Thoracic aorta (tissue), 2 donors: Measurements from ENCODE around the gene DNAH8. TPM values are rescaled to one million over a fixed set of nuclear protein-coding genes. Genes with fewer than 3 reads are reported as not detected.

Experiments used
- ATAC-seq: fragments of 150-250 bp; one replicate; pipeline ENCODE4 v1.8.0; 2017; ENCODE audit warnings: low read depth; ENCODE audit not compliant: insufficient number of reproducible peaks, low FRiP score
- DNase-seq: peaks from one replicate; pipeline ENCODE4 v3.0.0-alpha.2; 2020; ENCODE audit warnings: low spot score
- H3K27ac ChIP-seq, 2 donors: fragments of 200-600 bp; sonication (generic); 1 replicate in 1 of 2; 2 replicates in 1 of 2; pipeline ENCODE4 v1.5.1; 2016; ENCODE audit warnings: mild to moderate bottlenecking in 2 of 2, moderate library complexity in 2 of 2
- H3K27me3 ChIP-seq: fragments of 200-600 bp; sonication (generic); replicated peaks from 2 replicates; pipeline ENCODE4 v1.6.0; 2016; ENCODE audit warnings: mild to moderate bottlenecking; ENCODE audit not compliant: insufficient read depth
- H3K36me3 ChIP-seq: fragments of 200-600 bp; sonication (generic); one replicate; pipeline ENCODE4 v1.5.1; 2016
- H3K4me1 ChIP-seq, 2 donors: fragments of 200-600 bp; sonication (generic); 1 replicate in 1 of 2; 2 replicates in 1 of 2; pipeline versions ENCODE4 v1.5.1 to v1.6.0; 2016; ENCODE audit warnings: low read depth in 2 of 2, mild to moderate bottlenecking in 1 of 2; ENCODE audit not compliant: control insufficient read depth in 1 of 2
- H3K4me3 ChIP-seq: fragments of 200-600 bp; sonication (generic); 2 replicates; pipeline ENCODE4 v1.5.1; 2016; ENCODE audit warnings: mild to moderate bottlenecking
- H3K9me3 ChIP-seq: fragments of 200-600 bp; sonication (generic); 2 replicates; pipeline ENCODE4 v1.5.1; 2016
- CTCF ChIP-seq: fragments of 200-600 bp; sonication (generic); IDR thresholded peaks from one replicate; pipeline ENCODE4 v1.5.1; 2019; ENCODE audit warnings: antibody characterized with exemption
- total RNA-seq, 2 donors: library from RNA; depleted of rRNA; stranded (reverse); fragments of >200 nt; gene quantifications; one replicate each; pipeline versions ENCODE4 v1.1.0 to v1.2.3, GENCODE V29; 2016

DNAH8 gene
- total RNA-seq, result under 1 TPM in 1 of 2 donors, not detected in 1; 0.14 TPM

DNA sequence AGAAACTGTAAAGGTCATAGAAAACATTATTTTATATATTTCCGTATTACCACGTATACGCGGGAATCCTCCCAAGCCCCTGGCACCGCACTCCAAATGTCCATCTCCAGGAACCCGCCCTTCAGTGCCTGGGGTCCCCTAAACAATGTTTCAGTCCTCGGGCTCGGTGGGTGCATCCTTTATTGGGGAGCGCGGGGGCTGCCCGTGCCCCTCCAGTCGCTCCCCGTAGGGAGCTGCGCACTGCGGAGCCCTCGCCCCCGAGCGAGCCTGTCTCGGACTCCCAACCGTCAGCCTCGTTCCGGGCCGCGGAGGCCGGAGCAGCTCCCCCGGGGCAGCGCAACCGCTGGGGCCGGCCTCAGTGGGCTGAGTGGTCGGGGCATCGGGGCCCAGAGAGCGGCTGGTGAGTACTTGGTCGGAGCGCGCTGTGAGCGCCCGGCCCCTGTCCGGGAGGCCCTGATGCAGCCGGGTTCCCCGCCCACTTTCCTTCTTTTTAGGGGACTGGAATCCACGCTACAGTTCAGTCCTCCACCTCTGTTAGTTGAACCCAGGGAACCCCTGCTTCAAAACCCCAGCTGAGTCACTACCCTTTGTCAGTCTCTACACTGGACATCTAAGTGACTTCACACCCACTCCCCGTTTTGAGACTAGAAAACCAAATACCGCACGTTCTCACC, at the start of gene DNAH8:
TSS of gene DNAH8 (plus strand) at position 296 of the 674 bp plus-strand sequence. CDS start 7,499 bp downstream, outside the sequence.
- H3K27ac ChIP-seq, result no peak within 1 kb of the TSS
- no peaks in the 10 kb centered on the region for H3K36me3 ChIP-seq
- H3K27me3 ChIP-seq, result peaks cover 10% of the 10 kb centered on the region
- ATAC-seq (no peak), DNase-seq (no peak)
- peak within 1 kb of the TSS; percentile 67 for H3K4me3 ChIP-seq
- TF ChIP-seq CTCF, result no peak
- H3K4me1 ChIP-seq, result peaks cover 3 to 7% of the 10 kb centered on the region in 2 donors
- H3K9me3 ChIP-seq, result no peaks in the 10 kb centered on the region

- DNase-seq, result no peak
- H3K27me3 ChIP-seq, result no peaks in the 10 kb centered on the region
- peak; percentile 53 for TF ChIP-seq CTCF
These were observed 43.1 kb upstream of the DNAH8 start for GRCh38 chr6:38671885-38672467.

GRCh38 chr6:38673397-38674165, 41.5 kb upstream of the DNAH8 start:
- no peaks in the 10 kb centered on the region for H3K9me3 ChIP-seq
- peaks cover 4% of the 10 kb centered on the region for H3K36me3 ChIP-seq
- no peak overlapping the region for H3K4me3 ChIP-seq
- no peaks in the 10 kb centered on the region for H3K4me1 ChIP-seq
- no peak for TF ChIP-seq CTCF
- ATAC-seq, result no peak
- no peaks in the 10 kb centered on the region for H3K27me3 ChIP-seq
- DNase-seq, result no peak
- no peak overlapping the region for H3K27ac ChIP-seq

More at GRCh38 chr6:38671885-38672467, 43.1 kb upstream of the DNAH8 start:
- no peak for ATAC-seq
- Histone ChIP-seq H3K4me1 (no peaks in the 10 kb centered on the region), H3K9me3 (no peaks in the 10 kb centered on the region), H3K27ac (no peak overlapping the region), H3K4me3 (no peak overlapping the region), H3K36me3 (peaks cover 4% of the 10 kb centered on the region)

GRCh38 chr6:38676236-38676973, 38.7 kb upstream of the DNAH8 start:
- Histone ChIP-seq H3K4me3 (no peak overlapping the region), H3K4me1 (no peaks in the 10 kb centered on the region), H3K27me3 (no peaks in the 10 kb centered on the region), H3K9me3 (no peaks in the 10 kb centered on the region), H3K27ac (no peak overlapping the region), H3K36me3 (peaks cover 7% of the 10 kb centered on the region)
- no peak for TF ChIP-seq CTCF
- DNase-seq (no peak), ATAC-seq (no peak)
